KMS-11 (cell line): ENCODE data around the gene BRPF1.

Source experiments
- H2AFZ ChIP-seq: fragments of 200-600 bp; sonication (generic); 2 replicates; pipeline ENCODE4 v1.6.1; 2016; ENCODE audit warnings: antibody characterized with exemption, mixed run types, low read depth
- H3K27ac ChIP-seq: fragments of 200-600 bp; sonication (generic); 2 replicates; pipeline ENCODE4 v1.6.1; 2016; ENCODE audit warnings: mild to moderate bottlenecking, mixed run types
- H3K27me3 ChIP-seq: fragments of 200-600 bp; sonication (generic); 2 replicates; pipeline ENCODE4 v1.6.1; 2017; ENCODE audit warnings: mild to moderate bottlenecking, low read depth, mixed run types, moderate library complexity; ENCODE audit not compliant: insufficient read depth
- H3K36me3 ChIP-seq: fragments of 200-600 bp; sonication (generic); 2 replicates; pipeline ENCODE4 v1.6.1; 2017; ENCODE audit warnings: mild to moderate bottlenecking, mixed run types; ENCODE audit not compliant: insufficient read depth
- H3K4me1 ChIP-seq: fragments of 200-600 bp; sonication (generic); 2 replicates; pipeline ENCODE4 v1.6.1; 2016; ENCODE audit warnings: mild to moderate bottlenecking, low read depth, mixed run types; ENCODE audit not compliant: poor library complexity, severe bottlenecking
- H3K4me2 ChIP-seq: fragments of 200-600 bp; sonication (generic); 2 replicates; pipeline ENCODE4 v1.7.0; 2016; ENCODE audit warnings: mild to moderate bottlenecking, mixed run types
- H3K4me3 ChIP-seq: fragments of 200-600 bp; sonication (generic); IDR thresholded peaks from 2 replicates; pipeline ENCODE4 v1.6.1; 2017; ENCODE audit warnings: low read depth, low read length, mixed read lengths; ENCODE audit not compliant: insufficient read depth
- H3K79me2 ChIP-seq: fragments of 200-600 bp; sonication (generic); 2 replicates; pipeline ENCODE4 v1.6.1; 2016; ENCODE audit warnings: low read depth, mixed run types; ENCODE audit not compliant: insufficient read depth
- H3K9ac ChIP-seq: fragments of 200-600 bp; sonication (generic); 2 replicates; pipeline ENCODE4 v1.6.1; 2016; ENCODE audit warnings: mild to moderate bottlenecking, mixed run types
- H4K20me1 ChIP-seq: fragments of 200-600 bp; sonication (generic); 2 replicates; pipeline ENCODE4 v1.6.1; 2016; ENCODE audit warnings: mild to moderate bottlenecking, mixed run types; ENCODE audit not compliant: insufficient read depth
- TF ChIP-seq, protein P1 (sequence below): fragments of 200-600 bp; sonication (generic); conservative IDR thresholded peaks from 2 replicates; pipeline ENCODE4 v1.6.1; 2017; ENCODE audit warnings: low read depth, mild to moderate bottlenecking, antibody characterized with exemption, low read length, moderate library complexity, mixed read lengths

Gene BRPF1

DNA sequence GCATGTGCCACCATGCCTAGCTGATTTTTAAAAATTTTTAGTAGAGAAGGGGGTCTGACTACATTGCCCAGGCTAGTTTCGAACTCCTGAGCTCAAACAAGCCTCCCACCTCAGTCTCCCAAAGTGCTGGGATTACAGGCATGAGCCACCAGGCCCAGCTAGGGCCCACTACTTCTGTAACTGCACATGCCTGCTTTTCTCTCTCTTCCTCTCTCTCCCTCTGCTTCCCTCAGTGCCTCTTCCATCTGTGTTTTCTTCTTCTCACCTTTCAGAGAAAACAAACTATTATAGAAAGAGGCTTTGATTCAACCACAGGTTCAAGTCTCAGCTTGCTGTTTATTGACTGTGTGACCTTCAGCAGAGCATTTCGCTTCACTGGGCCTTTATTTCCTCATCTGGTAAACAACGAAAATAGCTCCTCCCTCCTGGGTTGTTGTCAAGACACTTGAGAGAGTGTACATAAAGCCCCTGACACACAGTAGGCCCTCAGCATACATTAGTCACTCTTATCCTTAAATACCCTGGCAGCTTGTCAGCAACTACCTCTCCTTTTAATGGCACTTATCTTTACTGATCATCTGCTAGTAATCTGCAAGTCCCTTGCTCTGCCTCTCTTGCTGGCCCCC, 50.6 kb downstream of the BRPF1 start:
- TF ChIP-seq, protein P1, sequence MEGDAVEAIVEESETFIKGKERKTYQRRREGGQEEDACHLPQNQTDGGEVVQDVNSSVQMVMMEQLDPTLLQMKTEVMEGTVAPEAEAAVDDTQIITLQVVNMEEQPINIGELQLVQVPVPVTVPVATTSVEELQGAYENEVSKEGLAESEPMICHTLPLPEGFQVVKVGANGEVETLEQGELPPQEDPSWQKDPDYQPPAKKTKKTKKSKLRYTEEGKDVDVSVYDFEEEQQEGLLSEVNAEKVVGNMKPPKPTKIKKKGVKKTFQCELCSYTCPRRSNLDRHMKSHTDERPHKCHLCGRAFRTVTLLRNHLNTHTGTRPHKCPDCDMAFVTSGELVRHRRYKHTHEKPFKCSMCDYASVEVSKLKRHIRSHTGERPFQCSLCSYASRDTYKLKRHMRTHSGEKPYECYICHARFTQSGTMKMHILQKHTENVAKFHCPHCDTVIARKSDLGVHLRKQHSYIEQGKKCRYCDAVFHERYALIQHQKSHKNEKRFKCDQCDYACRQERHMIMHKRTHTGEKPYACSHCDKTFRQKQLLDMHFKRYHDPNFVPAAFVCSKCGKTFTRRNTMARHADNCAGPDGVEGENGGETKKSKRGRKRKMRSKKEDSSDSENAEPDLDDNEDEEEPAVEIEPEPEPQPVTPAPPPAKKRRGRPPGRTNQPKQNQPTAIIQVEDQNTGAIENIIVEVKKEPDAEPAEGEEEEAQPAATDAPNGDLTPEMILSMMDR: no peak
- Histone ChIP-seq H3K4me2 (no peak overlapping the region), H3K79me2 (no peaks in the 10 kb centered on the region), H3K4me1 (peaks cover 20% of the 10 kb centered on the region), H3K4me3 (no peak overlapping the region), H3K36me3 (no peaks in the 10 kb centered on the region), H3K27ac (no peak overlapping the region), H3K27me3 (no peaks in the 10 kb centered on the region), H2AFZ (no peak overlapping the region), H4K20me1 (no peaks in the 10 kb centered on the region), H3K9ac (no peak overlapping the region)

DNA sequence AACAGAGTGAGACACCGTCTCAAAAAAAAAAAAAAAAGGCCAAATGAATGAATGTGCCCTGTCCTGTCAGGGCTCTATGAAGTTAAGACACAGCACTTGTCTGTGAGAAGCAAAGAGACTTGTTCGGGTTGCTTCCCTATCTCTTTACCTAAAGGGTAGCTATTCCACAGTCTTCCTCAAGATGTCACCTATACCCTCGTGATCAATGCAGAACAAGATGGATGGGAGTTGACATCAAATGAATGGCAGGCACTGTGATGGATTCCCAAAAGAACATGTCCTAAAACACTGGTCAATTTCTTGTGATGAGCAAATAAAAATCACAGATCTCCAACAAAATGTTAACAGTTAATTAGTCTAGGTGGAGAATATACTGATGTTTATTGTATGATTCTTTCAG, 51.2 kb downstream of the BRPF1 start:
- Histone ChIP-seq H3K27me3 (no peaks in the 10 kb centered on the region), H4K20me1 (no peaks in the 10 kb centered on the region), H3K79me2 (no peaks in the 10 kb centered on the region), H3K9ac (no peak overlapping the region), H3K36me3 (no peaks in the 10 kb centered on the region), H3K4me3 (no peak overlapping the region), H3K4me1 (peaks cover 20% of the 10 kb centered on the region), H3K4me2 (no peak overlapping the region), H3K27ac (no peak overlapping the region), H2AFZ (no peak overlapping the region)
- TF ChIP-seq, protein P1: no peak

GRCh38 chr3:9783954-9784353, 52.4 kb downstream of the BRPF1 start:
- Histone ChIP-seq H3K79me2 (no peaks in the 10 kb centered on the region), H3K36me3 (no peaks in the 10 kb centered on the region), H2AFZ (no peak overlapping the region), H3K9ac (no peak overlapping the region), H4K20me1 (no peaks in the 10 kb centered on the region), H3K4me2 (no peak overlapping the region), H3K27ac (no peak overlapping the region), H3K27me3 (no peaks in the 10 kb centered on the region), H3K4me3 (no peak overlapping the region), H3K4me1 (peaks cover 20% of the 10 kb centered on the region)
- TF ChIP-seq, protein P1: no peak

GRCh38 chr3:9784965-9785364, 53.4 kb downstream of the BRPF1 start:
- Histone ChIP-seq H3K4me2 (no peak overlapping the region), H4K20me1 (no peaks in the 10 kb centered on the region), H2AFZ (no peak overlapping the region), H3K79me2 (no peaks in the 10 kb centered on the region), H3K4me1 (peaks cover 10% of the 10 kb centered on the region), H3K36me3 (no peaks in the 10 kb centered on the region), H3K9ac (no peak overlapping the region), H3K27me3 (no peaks in the 10 kb centered on the region), H3K27ac (no peak overlapping the region), H3K4me3 (no peak overlapping the region)
- TF ChIP-seq, protein P1: no peak
